SHP77 treated with DMSO at 0.1 percent for 48 hours (cell line): ENCODE data around the gene ATP6V0B.

ENCODE experiments used
- DNase-seq: peaks from one replicate; lab custom pipeline; 2025; lab: John Stamatoyannopoulos, UW

The ATP6V0B gene

GRCh38 chr1:43985984-43986595, 11.3 kb downstream of the ATP6V0B start:
- DNase-seq, result no peak

- no peak for DNase-seq
These were observed 12.0 kb downstream of the ATP6V0B start for GRCh38 chr1:43986712-43987111.

GRCh38 chr1:43987159-43987902, 12.6 kb downstream of the ATP6V0B start:
- no peak for DNase-seq

DNA sequence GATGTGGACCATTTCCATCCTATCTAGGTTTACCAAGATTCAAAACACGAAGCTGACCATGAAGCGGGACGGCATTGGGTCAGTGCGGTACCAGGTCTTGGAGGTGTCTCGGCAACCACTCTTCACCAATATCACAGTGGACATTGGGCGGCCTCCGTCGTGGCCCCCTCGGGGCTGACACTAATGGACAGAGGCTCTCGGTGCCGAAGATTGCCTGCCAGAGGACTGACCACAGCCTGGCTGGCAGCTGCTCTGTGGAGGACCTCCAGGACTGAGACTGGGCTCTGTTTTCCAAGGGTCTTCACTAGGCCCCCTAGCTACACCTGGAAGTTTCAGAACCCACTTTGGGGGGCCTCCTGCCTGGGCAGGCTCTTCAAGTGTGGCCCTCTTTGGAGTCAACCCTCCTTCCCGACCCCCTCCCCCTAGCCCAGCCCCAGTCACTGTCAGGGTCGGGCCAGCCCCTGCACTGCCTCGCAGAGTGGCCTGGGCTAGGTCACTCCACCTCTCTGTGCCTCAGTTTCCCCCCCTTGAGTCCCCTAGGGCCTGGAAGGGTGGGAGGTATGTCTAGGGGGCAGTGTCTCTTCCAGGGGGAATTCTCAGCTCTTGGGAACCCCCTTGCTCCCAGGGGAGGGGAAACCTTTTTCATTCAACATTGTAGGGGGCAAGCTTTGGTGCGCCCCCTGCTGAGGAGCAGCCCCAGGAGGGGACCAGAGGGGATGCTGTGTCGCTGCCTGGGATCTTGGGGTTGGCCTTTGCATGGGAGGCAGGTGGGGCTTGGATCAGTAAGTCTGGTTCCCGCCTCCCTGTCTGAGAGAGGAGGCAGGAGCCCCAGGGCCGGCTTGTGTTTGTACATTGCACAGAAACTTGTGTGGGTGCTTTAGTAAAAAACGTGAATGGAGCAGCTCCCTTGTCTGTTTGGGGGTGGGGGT, 15.8 kb downstream of the ATP6V0B start:
- no peak for DNase-seq

- no peak for DNase-seq
These were observed 16.4 kb downstream of the ATP6V0B start for GRCh38 chr1:43991200-43991475.

- DNase-seq, result peak; percentile 19
These were observed 16.9 kb downstream of the ATP6V0B start, which contains the start of gene CCDC24 for GRCh38 chr1:43991476-43992231. Gene CCDC24, plus strand, starts transcription at chr1:43991599. Its CDS starts 280 bp downstream, at chr1:43991879.

DNA sequence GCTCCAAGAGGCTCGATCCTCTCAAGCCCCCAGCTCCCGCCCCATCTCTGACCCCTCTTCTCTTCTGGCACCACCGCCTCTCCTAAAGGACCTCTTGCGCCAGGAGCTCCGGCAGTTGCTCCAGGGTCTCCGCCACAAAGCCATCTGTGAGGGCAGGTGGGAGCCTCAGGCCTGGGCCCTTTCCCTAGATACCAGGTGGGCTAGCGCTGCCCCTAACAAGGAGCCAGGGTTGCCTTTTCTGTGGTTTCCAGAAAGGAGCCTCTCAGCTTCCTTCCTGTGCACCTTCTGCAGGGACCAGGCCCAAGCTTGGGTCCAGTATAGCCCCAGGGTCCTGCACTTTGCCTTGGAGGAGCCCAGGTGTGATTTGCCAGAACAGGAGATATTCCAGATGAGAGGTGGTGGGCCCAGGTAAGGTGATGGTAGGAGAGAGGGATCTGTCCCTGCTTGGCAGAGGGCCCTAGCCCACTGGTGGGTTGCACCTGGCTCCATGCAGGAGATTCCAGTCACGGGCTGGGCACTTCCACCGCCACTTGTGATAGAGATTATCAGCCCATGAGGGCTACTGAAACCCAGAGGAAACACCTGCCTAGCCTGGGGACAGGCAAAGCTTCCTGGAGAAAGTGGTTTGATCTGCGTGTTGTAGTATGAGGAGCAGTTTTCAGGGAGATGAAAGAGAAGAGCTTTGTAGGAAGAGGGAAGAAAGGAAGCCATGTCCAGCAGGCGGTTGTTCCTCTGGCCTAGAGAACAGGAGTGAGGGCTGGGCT, 17.7 kb downstream of the ATP6V0B start:
- DNase-seq, result no peak

GRCh38 chr1:43993206-43993914, 18.6 kb downstream of the ATP6V0B start:
- no peak for DNase-seq

- DNase-seq, result no peak
These were observed 19.3 kb downstream of the ATP6V0B start for GRCh38 chr1:43994071-43994470.

DNA sequence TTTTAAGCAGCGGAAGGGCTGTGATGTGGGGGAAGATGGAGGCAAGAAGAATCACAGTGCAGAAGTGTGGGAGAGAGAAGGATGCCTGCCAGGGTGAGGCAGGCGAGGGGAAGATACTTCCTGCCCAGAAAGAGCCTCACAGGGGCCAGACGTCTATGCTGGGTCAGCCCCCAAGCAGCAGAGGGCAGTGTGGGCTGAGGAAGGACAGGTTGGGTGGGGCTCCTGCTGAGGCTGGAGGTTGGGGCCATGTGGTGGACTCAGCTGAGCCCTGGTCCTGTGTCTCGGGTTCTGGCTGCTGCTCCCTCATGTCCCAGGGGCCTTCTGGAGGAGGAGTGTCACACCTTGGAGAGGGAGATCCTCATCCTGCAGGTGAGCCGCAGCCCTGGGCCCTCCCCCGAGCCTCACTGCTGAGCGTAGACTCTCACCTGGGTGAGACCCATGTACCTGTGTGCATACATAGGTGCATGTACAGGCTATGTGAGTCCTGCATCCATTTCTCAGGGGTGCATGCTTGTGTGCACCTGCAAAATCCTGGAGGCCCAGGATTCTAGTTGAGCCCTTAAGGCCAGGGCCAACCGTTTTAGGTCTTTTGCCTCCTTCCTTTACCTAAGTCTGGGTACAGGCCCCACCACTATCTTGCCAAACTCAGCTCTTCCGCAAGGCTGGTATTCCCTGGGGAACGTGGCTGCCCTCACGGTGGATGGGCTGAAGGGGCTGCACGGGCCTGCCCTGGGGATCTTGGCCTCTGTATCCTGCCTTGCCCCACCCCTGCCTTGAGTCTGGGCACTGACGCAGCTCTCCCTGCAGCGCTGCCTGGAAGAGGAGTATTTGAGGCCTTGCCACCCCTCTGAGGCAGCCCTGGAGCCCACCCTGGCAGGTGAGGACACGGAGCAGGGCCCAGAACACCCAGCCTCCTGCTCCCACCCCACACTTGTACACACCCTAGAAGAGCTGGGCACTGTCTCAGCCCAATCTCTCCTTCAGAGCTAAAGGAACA, 20.3 kb downstream of the ATP6V0B start:
- peak; percentile 12 for DNase-seq

DNA sequence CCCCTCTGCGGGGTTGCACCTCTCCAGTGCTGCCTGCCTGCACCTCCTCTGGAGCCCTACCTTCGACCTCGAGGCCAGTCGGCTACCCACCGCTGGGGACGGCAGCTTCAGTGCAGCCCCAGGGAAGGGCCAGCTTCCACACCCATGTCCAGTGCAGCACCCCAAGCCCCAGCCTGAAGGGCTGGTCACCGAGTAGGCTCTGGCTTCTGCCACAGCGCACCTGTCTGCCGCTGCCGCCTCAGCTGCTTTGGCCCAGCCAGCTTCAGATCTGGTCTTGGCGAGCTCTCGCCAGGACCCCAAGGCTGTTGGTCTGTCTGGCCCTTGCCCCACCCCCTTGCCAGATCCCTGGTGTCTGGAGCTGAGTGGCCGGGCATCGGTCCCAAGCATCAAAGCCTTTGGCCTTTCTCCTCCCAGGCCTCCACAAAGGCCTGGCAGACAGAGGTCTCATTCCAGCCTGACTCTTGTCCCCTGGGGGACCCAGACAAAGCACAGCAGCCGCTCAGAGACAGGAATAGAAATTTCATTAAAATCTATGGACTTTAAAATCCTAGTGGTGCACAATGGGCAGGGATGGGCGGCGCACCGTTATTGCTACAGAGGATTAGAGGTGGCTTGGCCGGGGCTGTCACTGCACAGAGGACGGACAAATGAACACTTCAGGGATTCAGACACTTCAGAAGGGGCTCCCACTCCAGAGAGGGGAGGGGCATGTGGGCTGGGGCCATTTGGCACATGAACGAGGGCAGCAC, 21.4 kb downstream of the ATP6V0B start:
- DNase-seq, result no peak

DNA sequence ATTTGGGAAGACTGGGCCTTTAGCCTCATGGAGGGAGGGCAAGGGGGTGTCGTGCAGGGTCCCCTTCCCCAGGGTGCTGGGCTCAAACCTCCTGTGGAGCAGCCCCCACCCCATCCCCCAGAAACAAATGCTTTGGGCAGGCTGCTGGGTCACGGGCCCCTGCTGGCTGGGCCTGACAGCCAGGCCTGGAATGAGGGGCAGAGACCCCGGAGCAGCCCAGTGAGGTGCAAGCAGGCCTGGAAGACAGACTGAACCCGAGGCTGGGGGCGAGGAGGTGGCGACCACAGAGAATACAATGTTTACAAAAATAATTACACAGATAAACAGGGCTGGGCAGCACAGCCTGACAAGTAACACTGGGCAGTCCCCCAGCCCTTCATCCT, 22.0 kb downstream of the ATP6V0B start:
- no peak for DNase-seq

DNA sequence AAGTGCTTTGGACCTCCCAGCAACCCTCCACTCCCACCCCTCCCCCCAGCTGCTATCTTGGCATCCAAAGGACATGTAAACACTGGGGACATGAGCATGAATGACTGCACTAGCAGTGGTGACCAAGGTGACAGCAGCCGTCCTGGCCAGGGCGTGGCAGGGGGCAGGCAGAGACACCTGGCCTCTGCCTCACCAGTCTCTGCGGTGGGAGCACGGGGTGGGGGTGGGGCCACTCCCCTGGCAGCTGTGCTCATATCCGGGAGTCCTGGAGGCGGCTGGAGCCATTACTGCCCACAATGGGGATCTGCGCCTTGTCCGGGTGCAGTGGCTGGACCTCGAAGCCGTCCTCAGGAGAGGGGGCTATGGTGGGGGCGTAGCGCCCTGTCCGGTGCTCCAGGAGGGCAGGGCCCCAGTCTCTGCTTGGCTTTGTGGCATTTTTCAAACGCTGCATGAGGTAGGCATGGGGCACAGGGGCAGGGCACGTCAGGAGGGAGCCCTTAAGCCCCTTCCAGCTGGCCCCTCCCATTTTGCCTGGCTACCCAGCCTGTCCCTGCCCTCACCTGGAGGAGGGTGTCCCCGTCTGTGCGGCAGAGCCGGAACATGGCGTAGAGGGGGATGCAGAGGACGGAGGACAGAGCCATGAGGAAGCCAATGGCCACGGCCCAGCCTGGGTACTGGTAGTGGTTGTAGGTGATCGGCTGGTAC, 22.7 kb downstream of the ATP6V0B start:
- DNase-seq, result peak; percentile 30

DNA sequence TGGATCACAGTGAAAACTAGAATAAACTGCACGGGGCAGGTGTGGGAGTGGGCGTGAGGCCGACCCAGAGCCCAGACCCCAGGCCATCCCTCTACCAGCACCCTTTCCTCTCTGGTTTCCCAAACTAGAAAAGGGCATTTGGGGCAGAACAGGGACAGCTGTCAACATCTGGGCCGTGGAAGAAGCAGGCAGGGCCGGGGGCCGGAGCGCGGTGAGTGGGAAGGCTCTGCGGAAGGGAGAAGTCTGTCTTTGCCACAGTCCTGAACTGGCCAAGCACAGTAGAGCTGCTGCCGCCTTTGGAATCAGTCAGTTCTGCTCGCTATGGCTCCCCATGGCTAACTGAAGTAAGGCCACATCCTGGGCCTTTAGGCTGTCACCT, 23.2 kb downstream of the ATP6V0B start:
- DNase-seq, result no peak

- DNase-seq, result no peak
These were observed 24.7 kb downstream of the ATP6V0B start for GRCh38 chr1:43999455-43999854.

DNA sequence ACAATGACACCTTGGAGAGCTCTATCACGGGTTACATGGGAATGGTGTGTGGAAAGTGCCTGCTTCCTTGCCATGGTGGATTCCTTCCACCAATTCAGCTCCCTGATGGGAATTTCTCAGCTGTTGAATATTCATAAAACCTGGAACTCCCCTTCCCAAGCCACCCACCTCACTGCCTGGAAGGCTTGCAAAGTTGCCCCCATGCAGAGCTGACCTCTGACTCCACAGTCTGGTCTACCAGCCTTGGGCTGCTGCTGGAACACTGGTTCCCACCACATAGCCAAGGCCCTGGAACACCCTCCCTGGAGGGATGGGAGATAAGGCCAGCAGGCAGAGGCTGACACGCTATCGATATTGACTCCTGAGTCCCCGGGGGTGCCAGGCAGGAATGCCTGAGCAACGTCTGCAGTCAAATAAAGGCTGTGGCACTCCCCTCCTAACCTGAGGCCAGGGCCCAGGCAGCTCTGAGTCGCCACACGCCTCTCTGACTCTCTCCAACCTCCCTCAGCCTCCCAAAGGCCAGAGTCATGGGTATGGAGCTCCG, 25.4 kb downstream of the ATP6V0B start:
- no peak for DNase-seq

DNA sequence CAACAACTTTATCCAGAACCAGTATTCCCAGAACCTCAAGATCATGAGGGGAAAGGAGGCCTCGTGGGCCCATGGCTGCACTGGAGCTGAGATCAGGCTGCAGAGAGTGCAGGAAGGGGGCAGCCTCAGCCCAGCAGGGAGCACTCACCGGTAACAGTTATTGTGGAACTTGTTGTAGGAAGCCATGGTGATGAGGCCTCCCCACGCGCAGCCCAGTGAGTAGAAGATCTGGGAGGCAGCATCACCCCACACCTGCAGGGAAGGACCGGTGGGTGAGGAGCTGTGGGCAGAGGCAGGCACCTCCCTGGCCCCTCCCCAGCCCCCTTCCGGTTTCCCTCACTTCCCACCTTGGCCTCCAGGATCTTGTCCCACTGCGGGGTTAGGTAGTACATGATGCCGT, 27.4 kb downstream of the ATP6V0B start:
- no peak for DNase-seq

DNA sequence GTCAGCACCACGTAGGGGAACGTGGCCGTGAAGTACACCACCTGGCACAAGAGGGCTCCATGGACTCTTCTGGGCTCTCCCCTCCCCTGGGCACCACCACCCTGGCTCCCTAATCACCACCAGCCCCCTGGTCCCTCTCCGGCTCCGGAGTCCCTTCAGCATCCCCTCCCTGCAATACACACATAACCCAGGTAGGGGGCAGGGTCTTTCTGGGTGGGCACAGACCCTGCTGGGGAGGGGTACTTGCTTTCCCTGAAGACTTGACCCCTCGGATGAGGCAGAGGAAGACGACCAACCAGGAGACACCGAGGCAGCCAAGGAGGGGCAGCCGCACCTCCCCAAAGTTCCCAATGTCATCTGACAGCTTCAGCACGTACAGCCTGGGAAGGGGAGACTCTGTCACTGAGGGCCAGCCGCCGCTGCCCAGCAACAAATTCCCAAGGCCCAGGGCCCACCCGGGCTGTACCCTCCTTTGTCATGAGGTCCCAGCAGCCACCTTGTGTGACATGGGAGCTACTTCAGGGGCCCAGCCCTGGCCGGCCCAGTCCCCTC, 27.9 kb downstream of the ATP6V0B start:
- no peak for DNase-seq
